HepG2 (cell line): Measurements from ENCODE around the gene SLAMF9.

Experiments used
- ATF6 ChIP-seq: sonication (generic); formaldehyde crosslinking; conservative IDR thresholded peaks from 2 replicates; pipeline ENCODE4 v1.4.0; 2020; ENCODE audit warnings: missing genetic modification reagents
- CTCF ChIP-seq: sonication (generic); formaldehyde crosslinking; IDR thresholded peaks from 2 replicates; pipeline ENCODE4 v1.5.0; 2020; ENCODE audit warnings: mild to moderate bottlenecking, missing genetic modification reagents, moderate library complexity
- EZH2 ChIP-seq: conservative IDR thresholded peaks from 2 replicates; pipeline ENCODE4 v1.6.1; 2012; ENCODE audit warnings: mild to moderate bottlenecking, low read depth, low read length, moderate library complexity
- HOMEZ ChIP-seq: IDR thresholded peaks from 2 replicates; pipeline ENCODE4 v1.6.1; 2016; ENCODE audit warnings: low read depth
- KLF16 ChIP-seq, 2 experiments: sonication (generic) in 1 of 2; formaldehyde crosslinking in 1 of 2; IDR thresholded peaks; 2 replicates each; pipeline versions ENCODE4 v1.6.1 to v1.8.0; 2016 to 2023; ENCODE audit warnings: missing genetic modification reagents in 2 of 2, missing compliant biosample characterization in 1 of 2
- KLF6 ChIP-seq: IDR thresholded peaks from 2 replicates; pipeline ENCODE4 v1.8.0; 2016; ENCODE audit warnings: missing biosample characterization, missing genetic modification reagents
- KLF9 ChIP-seq: IDR thresholded peaks from 2 replicates; pipeline ENCODE4 v1.6.1; 2016; ENCODE audit warnings: low read depth
- MBD4 ChIP-seq: IDR thresholded peaks from 2 replicates; pipeline ENCODE4 v1.6.1; 2012; ENCODE audit warnings: low read length, inconsistent platforms, borderline replicate concordance
- NCOR1 ChIP-seq: fragments of 200-600 bp; sonication (generic); IDR thresholded peaks from 2 replicates; pipeline ENCODE4 v1.7.0; 2017; ENCODE audit warnings: antibody characterized with exemption, low read length, borderline replicate concordance
- REPIN1 ChIP-seq: sonication (generic); formaldehyde crosslinking; IDR thresholded peaks from 2 replicates; pipeline ENCODE4 v1.8.0; 2022; ENCODE audit warnings: missing genetic modification reagents, low read depth, mild to moderate bottlenecking, borderline replicate concordance
- TCF7 ChIP-seq: sonication (generic); IDR thresholded peaks from 2 replicates; pipeline ENCODE4 v1.6.1; 2016; ENCODE audit warnings: antibody characterized with exemption, low read depth
- ZNF326 ChIP-seq: sonication (generic); formaldehyde crosslinking; IDR thresholded peaks from 2 replicates; pipeline ENCODE4 v1.4.0; 2020; ENCODE audit warnings: missing genetic modification reagents, borderline replicate concordance
- ZNF414 ChIP-seq: sonication (generic); formaldehyde crosslinking; IDR thresholded peaks from 2 replicates; pipeline ENCODE4 v1.5.0; 2020; ENCODE audit warnings: missing genetic modification reagents
- ZUFSP ChIP-seq: sonication (generic); formaldehyde crosslinking; IDR thresholded peaks from 2 replicates; pipeline ENCODE4 v1.9.0; 2021; ENCODE audit warnings: missing genetic modification reagents, mild to moderate bottlenecking, borderline replicate concordance

- TF ChIP-seq NCOR1 (no peak), TCF7 (no peak), ZNF326 (CRISPR knock-in tag) (no peak), CTCF (no peak), KLF16 (CRISPR knock-in tag; IDR thresholded peaks at IDR 0.05) (no peak), ZUFSP (no peak), KLF9 (CRISPR knock-in tag) (no peak), ZNF414 (CRISPR knock-in tag) (no peak), KLF6 (no peak), EZH2 (no peak), ATF6 (CRISPR knock-in tag) (no peak), REPIN1 (CRISPR knock-in tag) (no peak), HOMEZ (CRISPR knock-in tag) (no peak), MBD4 (no peak)
Measured at GRCh38 chr1:159943278-159943640, 10.8 kb downstream of the SLAMF9 start.
